Measurements from ENCODE around the gene HOXA6.

GRCh38 chr7:27145165-27145913 is 2.2 kb downstream of the HOXA6 start:
- TF ChIP-seq, protein P1, sequence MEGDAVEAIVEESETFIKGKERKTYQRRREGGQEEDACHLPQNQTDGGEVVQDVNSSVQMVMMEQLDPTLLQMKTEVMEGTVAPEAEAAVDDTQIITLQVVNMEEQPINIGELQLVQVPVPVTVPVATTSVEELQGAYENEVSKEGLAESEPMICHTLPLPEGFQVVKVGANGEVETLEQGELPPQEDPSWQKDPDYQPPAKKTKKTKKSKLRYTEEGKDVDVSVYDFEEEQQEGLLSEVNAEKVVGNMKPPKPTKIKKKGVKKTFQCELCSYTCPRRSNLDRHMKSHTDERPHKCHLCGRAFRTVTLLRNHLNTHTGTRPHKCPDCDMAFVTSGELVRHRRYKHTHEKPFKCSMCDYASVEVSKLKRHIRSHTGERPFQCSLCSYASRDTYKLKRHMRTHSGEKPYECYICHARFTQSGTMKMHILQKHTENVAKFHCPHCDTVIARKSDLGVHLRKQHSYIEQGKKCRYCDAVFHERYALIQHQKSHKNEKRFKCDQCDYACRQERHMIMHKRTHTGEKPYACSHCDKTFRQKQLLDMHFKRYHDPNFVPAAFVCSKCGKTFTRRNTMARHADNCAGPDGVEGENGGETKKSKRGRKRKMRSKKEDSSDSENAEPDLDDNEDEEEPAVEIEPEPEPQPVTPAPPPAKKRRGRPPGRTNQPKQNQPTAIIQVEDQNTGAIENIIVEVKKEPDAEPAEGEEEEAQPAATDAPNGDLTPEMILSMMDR (IDR thresholded peaks at IDR 0.05), result no peak
- TF ChIP-seq POLR2A (IDR thresholded peaks at IDR 0.05), result no peak
- no peak for TF ChIP-seq EP300 (IDR thresholded peaks at IDR 0.05)
